Measurements from ENCODE around the gene KRT12.

GRCh38 chr17:40862985-40863733 lies 3.9 kb downstream of the KRT12 start:
- TF ChIP-seq CSRNP3 (CRISPR knock-in tag; IDR thresholded peaks at IDR 0.05) (no peak), ARNTL (CRISPR knock-in tag; IDR thresholded peaks at IDR 0.05; ENCODE audit: borderline replicate concordance, low read depth) (no peak), CREB5 (CRISPR knock-in tag; IDR thresholded peaks at IDR 0.05; ENCODE audit: low read depth) (no peak), ZFP3 (CRISPR knock-in tag; IDR thresholded peaks at IDR 0.05) (no peak), RARB (CRISPR knock-in tag; IDR thresholded peaks at IDR 0.05) (no peak), PPARA (CRISPR knock-in tag; IDR thresholded peaks at IDR 0.05; ENCODE audit: borderline replicate concordance) (no peak), BACH2 (CRISPR knock-in tag; IDR thresholded peaks at IDR 0.05; ENCODE audit: borderline replicate concordance) (no peak), SNAI2 (CRISPR knock-in tag; IDR thresholded peaks at IDR 0.05) (no peak), ZNF8 (CRISPR knock-in tag; IDR thresholded peaks at IDR 0.05) (no peak), ZFP30 (CRISPR knock-in tag; IDR thresholded peaks at IDR 0.05) (no peak), ISL1 (CRISPR knock-in tag; IDR thresholded peaks at IDR 0.05) (no peak), GLIS3 (CRISPR knock-in tag; IDR thresholded peaks at IDR 0.05) (no peak), PATZ1 (CRISPR knock-in tag; IDR thresholded peaks at IDR 0.05; ENCODE audit: borderline replicate concordance) (no peak), TCF4 (CRISPR knock-in tag; IDR thresholded peaks at IDR 0.05; ENCODE audit: borderline replicate concordance) (no peak)

Measured in SK-N-SH treated with all-trans-retinoic acid at 6 μM for 48 hours (cell line).